Fibroblast of lung (primary cell): ENCODE measurements around the gene LCNL1.

ENCODE experiments used
- EZH2 ChIP-seq: IDR thresholded peaks from 2 replicates; pipeline ENCODE4 v1.5.1; 2012; ENCODE audit warnings: low read length, control low read depth, mild to moderate bottlenecking; ENCODE audit errors: missing control alignments
- TF ChIP-seq, protein P1 (sequence below), 2 donors: IDR thresholded peaks in 1 of 2; conservative IDR thresholded peaks in 1 of 2; 1 replicate in 1 of 2; 2 replicates in 1 of 2; pipeline ENCODE4 v1.5.1; 2011 to 2012; ENCODE audit warnings: low read length in 2 of 2, control low read depth in 1 of 2, inconsistent platforms in 1 of 2, low read depth in 1 of 2, mild to moderate bottlenecking in 1 of 2

DNA sequence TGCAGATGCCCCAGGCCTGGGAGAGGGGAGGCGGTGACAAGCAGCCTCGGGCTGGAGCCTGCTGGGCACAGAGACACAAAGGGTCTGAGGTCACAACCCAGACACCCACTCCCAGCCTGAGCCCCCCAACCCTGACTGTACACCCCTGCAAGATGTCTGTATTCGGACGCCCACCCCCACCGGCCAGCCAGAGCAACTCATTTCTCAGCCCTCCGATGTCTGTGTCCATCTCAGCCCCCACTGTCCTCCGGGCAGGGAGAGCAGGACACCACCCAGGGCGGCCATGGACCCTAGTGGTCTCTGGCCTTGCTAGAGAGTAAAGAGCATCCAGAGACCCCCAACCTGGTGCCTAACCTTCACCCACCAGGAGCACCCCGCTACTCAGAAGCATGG lies 26.9 kb upstream of the LCNL1 start:
- TF ChIP-seq EZH2, result no peak
- TF ChIP-seq, protein P1, sequence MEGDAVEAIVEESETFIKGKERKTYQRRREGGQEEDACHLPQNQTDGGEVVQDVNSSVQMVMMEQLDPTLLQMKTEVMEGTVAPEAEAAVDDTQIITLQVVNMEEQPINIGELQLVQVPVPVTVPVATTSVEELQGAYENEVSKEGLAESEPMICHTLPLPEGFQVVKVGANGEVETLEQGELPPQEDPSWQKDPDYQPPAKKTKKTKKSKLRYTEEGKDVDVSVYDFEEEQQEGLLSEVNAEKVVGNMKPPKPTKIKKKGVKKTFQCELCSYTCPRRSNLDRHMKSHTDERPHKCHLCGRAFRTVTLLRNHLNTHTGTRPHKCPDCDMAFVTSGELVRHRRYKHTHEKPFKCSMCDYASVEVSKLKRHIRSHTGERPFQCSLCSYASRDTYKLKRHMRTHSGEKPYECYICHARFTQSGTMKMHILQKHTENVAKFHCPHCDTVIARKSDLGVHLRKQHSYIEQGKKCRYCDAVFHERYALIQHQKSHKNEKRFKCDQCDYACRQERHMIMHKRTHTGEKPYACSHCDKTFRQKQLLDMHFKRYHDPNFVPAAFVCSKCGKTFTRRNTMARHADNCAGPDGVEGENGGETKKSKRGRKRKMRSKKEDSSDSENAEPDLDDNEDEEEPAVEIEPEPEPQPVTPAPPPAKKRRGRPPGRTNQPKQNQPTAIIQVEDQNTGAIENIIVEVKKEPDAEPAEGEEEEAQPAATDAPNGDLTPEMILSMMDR (conservative IDR thresholded peaks at IDR 0.05 in 1 of 2, IDR thresholded peaks at IDR 0.05 in 1 of 2; ENCODE audit: low read depth in 1 of 2, low read length in 2 of 2), result no peak
